G401 (cell line): ENCODE measurements around the gene ATP6V1D. TPM values are rescaled to one million over a fixed set of nuclear protein-coding genes. Genes with fewer than 3 reads are reported as not detected.
A peak's percentile ranks its signal among the peaks of the same experiment; 100 is the strongest.
"Not testable (repeated sequence)": the region's sequence is repeated elsewhere in the genome, so short reads cannot be mapped to it uniquely, and the experiment has no call there.

Experiments
- DNase-seq: peaks from one replicate; pipeline ENCODE4 v3.0.0-alpha.2; 2015; ENCODE audit warnings: low spot score
- in situ Hi-C: cut with HindIII; loops from 2 replicates; pipeline ENCODE4 v1.10.0; 2016; ENCODE audit warnings: low sequenced_read_pairs, mixed read lengths
- total RNA-seq: library from RNA; depleted of rRNA; stranded (reverse); fragments of >200 nt; shearing (Covaris generic); gene quantifications from 2 replicates; pipeline ENCODE4 v1.2.3, GENCODE V29; 2014; rRNA removed

Gene ATP6V1D
- total RNA-seq: 158 and 168 TPM in 2 replicates

GRCh38 chr14:67359775-67360469 is at the start of gene ATP6V1D, which contains the start of gene EIF2S1:
Gene ATP6V1D, minus strand, starts transcription at chr14:67359804. Its CDS starts 106 bp downstream, at chr14:67359698.
Gene EIF2S1, plus strand, starts transcription at chr14:67360328. Its CDS starts 4,440 bp downstream, at chr14:67364768.
- DNase-seq: peak; percentile 99
- in situ Hi-C loops: no loop called here

- in situ Hi-C loops, DNase-seq: not testable (repeated sequence)
These were observed 48.7 kb upstream of the ATP6V1D start for GRCh38 chr14:67408122-67408801.

- DNase-seq: no peak
- in situ Hi-C loops: no loop called here
These were observed 46.2 kb upstream of the ATP6V1D start for GRCh38 chr14:67405771-67406170.

- DNase-seq: no peak
- in situ Hi-C loops: no loop called here
These were observed 40.8 kb upstream of the ATP6V1D start for GRCh38 chr14:67400434-67400833.

GRCh38 chr14:67397536-67397935 is 37.9 kb upstream of the ATP6V1D start:
- in situ Hi-C loops: no loop called here
- no peak for DNase-seq

- DNase-seq: no peak
- in situ Hi-C loops: no loop called here
These were observed 36.9 kb upstream of the ATP6V1D start for GRCh38 chr14:67396381-67396970.

- in situ Hi-C loops: no loop called here
- DNase-seq: no peak
These were observed 36.2 kb upstream of the ATP6V1D start for GRCh38 chr14:67395876-67396189.

GRCh38 chr14:67395086-67395875 is 35.7 kb upstream of the ATP6V1D start:
- no peak for DNase-seq
- in situ Hi-C loops: no loop called here

GRCh38 chr14:67393689-67394088 is 34.1 kb upstream of the ATP6V1D start:
- DNase-seq: no peak
- in situ Hi-C loops: no loop called here

- in situ Hi-C loops: no loop called here
These were observed 33.2 kb upstream of the ATP6V1D start for GRCh38 chr14:67392800-67393199.

GRCh38 chr14:67392123-67392522 is 32.5 kb upstream of the ATP6V1D start:
- DNase-seq: no peak
- in situ Hi-C loops: no loop called here

More at GRCh38 chr14:67392800-67393199, 33.2 kb upstream of the ATP6V1D start:
- DNase-seq: no peak

GRCh38 chr14:67391268-67391667 is 31.7 kb upstream of the ATP6V1D start:
- in situ Hi-C loops: no loop called here
- DNase-seq: no peak

- in situ Hi-C loops: no loop called here
- DNase-seq: no peak
These were observed 30.4 kb upstream of the ATP6V1D start for GRCh38 chr14:67389811-67390534.

GRCh38 chr14:67389275-67389674 is 29.7 kb upstream of the ATP6V1D start:
- DNase-seq: no peak

GRCh38 chr14:67387195-67387594 is 27.6 kb upstream of the ATP6V1D start:
- in situ Hi-C loops: no loop called here
- no peak for DNase-seq

More at GRCh38 chr14:67389275-67389674, 29.7 kb upstream of the ATP6V1D start:
- in situ Hi-C loops: no loop called here

- no peak for DNase-seq
- in situ Hi-C loops: no loop called here
These were observed 26.0 kb upstream of the ATP6V1D start for GRCh38 chr14:67385618-67386017.

GRCh38 chr14:67385120-67385519 is 25.5 kb upstream of the ATP6V1D start:
- in situ Hi-C loops: no loop called here

GRCh38 chr14:67377916-67378315 is 18.3 kb upstream of the ATP6V1D start:
- in situ Hi-C loops: no loop called here
- no peak for DNase-seq

More at GRCh38 chr14:67385120-67385519, 25.5 kb upstream of the ATP6V1D start:
- no peak for DNase-seq

- in situ Hi-C loops: no loop called here
- no peak for DNase-seq
These were observed 13.7 kb upstream of the ATP6V1D start for GRCh38 chr14:67373347-67373746.
